ENCODE data around the gene RAB8B.

The RAB8B gene

DNA sequence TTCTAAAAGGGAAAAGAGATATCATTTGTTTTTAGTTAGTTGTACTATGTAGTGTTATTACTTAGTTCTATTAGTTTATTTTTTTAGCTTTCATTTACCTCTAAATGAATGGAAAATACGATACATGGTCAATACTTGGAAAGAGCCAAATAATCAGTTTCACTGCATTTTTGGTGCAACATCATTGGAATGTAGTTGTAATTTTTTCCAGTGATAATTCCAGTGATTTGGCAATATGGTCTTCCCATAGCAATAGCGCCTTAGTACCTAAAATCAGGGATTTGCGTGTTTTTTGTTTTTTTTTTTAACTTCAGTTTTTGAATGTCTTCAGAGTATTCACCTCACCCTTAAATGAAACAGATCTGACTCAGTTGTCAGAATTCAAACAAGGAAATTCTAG is 41.8 kb downstream of the RAB8B start:
- H3K27ac ChIP-seq (ENCODE audit: low read depth, low read length), result no peak overlapping the region; the same call in 1 of the 2 replicates
- no peaks in the 10 kb centered on the region for H3K27me3 ChIP-seq (ENCODE audit: low read length)
- no peaks in the 10 kb centered on the region for H3K9me3 ChIP-seq (ENCODE audit: insufficient read depth, low read length)
- H3K79me2 ChIP-seq (ENCODE audit: insufficient read depth, low read length), result peaks cover 64% of the 10 kb centered on the region
- no peaks in the 10 kb centered on the region for H4K20me1 ChIP-seq (ENCODE audit: low read depth, low read length)
- H3K9me2 ChIP-seq (replicated peaks; ENCODE audit: insufficient read depth, low read length), result no peaks in the 10 kb centered on the region
- peaks cover 6% of the 10 kb centered on the region; the same call in 1 of the 2 replicates for H3K36me3 ChIP-seq (ENCODE audit: low read length)
- H3K4me2 ChIP-seq (ENCODE audit: low read depth, low read length, poor library complexity, severe bottlenecking), result peak overlapping the region; percentile 1
- TF ChIP-seq CTCF (IDR thresholded peaks at IDR 0.05; ENCODE audit: insufficient read depth, low read length, poor library complexity, severe bottlenecking) (no peak), EZH2phosphoT487 (conservative IDR thresholded peaks at IDR 0.05; ENCODE audit: low read length) (no peak)
- peaks cover 8% of the 10 kb centered on the region for H3F3A ChIP-seq (ENCODE audit: insufficient read depth)
- H3K9ac ChIP-seq (ENCODE audit: low read length), result no peak overlapping the region
- H2AFZ ChIP-seq (ENCODE audit: low read depth, low read length, severe bottlenecking), result no peak overlapping the region
- no peak overlapping the region for H3K4me3 ChIP-seq (ENCODE audit: insufficient read depth, low read length, poor library complexity, severe bottlenecking)

GRCh38 chr15:63231706-63232105 is 42.3 kb downstream of the RAB8B start:
- no peaks in the 10 kb centered on the region for H3K9me3 ChIP-seq (ENCODE audit: insufficient read depth, low read length)
- no peaks in the 10 kb centered on the region for H3K27me3 ChIP-seq (ENCODE audit: low read length)
- no peaks in the 10 kb centered on the region for H3K9me2 ChIP-seq (replicated peaks; ENCODE audit: insufficient read depth, low read length)
- H3K4me2 ChIP-seq (ENCODE audit: low read depth, low read length, poor library complexity, severe bottlenecking), result peak overlapping the region; percentile 68
- TF ChIP-seq EZH2phosphoT487 (conservative IDR thresholded peaks at IDR 0.05; ENCODE audit: low read length), result no peak
- no peak for TF ChIP-seq CTCF (IDR thresholded peaks at IDR 0.05; ENCODE audit: insufficient read depth, low read length, poor library complexity, severe bottlenecking)
- H3F3A ChIP-seq (ENCODE audit: insufficient read depth), result peaks cover 8% of the 10 kb centered on the region
- H2AFZ ChIP-seq (ENCODE audit: low read depth, low read length, severe bottlenecking), result no peak overlapping the region
- H3K4me3 ChIP-seq (ENCODE audit: insufficient read depth, low read length, poor library complexity, severe bottlenecking), result peak overlapping the region; percentile 12
- peaks cover 6% of the 10 kb centered on the region; the same call in 1 of the 2 replicates for H3K36me3 ChIP-seq (ENCODE audit: low read length)
- no peak overlapping the region for H3K9ac ChIP-seq (ENCODE audit: low read length)
- H3K79me2 ChIP-seq (ENCODE audit: insufficient read depth, low read length), result peaks cover 68% of the 10 kb centered on the region
- peak overlapping the region; percentile 48 for H3K27ac ChIP-seq (ENCODE audit: low read depth, low read length)
- H4K20me1 ChIP-seq (ENCODE audit: low read depth, low read length), result no peaks in the 10 kb centered on the region

DNA sequence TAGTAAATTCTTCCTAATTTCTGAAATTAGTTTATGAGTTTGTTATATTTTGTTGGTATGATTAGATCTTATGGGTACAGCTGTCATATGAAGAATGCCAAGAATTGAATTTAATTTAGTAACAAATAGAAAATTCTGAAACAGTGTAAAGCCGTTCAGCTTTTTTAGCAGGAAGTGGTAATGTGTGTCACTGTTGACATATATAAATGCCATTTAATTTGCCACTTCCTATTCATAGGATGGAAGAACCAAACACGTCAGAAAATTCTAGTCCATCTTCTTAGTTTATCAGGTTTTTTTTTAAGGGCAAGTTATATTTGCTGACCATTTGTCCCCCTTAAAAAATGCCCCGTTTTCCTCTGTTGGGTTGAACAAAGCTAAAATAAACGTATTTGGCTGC is 43.0 kb downstream of the RAB8B start:
- no peak overlapping the region for H2AFZ ChIP-seq (ENCODE audit: low read depth, low read length, severe bottlenecking)
- H3K36me3 ChIP-seq (ENCODE audit: low read length), result peaks cover 6% of the 10 kb centered on the region; the same call in 1 of the 2 replicates
- H3K27me3 ChIP-seq (ENCODE audit: low read length), result no peaks in the 10 kb centered on the region
- no peaks in the 10 kb centered on the region for H3K9me2 ChIP-seq (replicated peaks; ENCODE audit: insufficient read depth, low read length)
- H3K9ac ChIP-seq (ENCODE audit: low read length), result no peak overlapping the region
- peak overlapping the region; percentile 12 for H3K4me3 ChIP-seq (ENCODE audit: insufficient read depth, low read length, poor library complexity, severe bottlenecking)
- no peaks in the 10 kb centered on the region for H4K20me1 ChIP-seq (ENCODE audit: low read depth, low read length)
- H3K27ac ChIP-seq (ENCODE audit: low read depth, low read length), result peak overlapping the region; percentile 48; the same call in 1 of the 2 replicates
- peak overlapping the region; percentile 68 for H3K4me2 ChIP-seq (ENCODE audit: low read depth, low read length, poor library complexity, severe bottlenecking)
- peaks cover 75% of the 10 kb centered on the region for H3K79me2 ChIP-seq (ENCODE audit: insufficient read depth, low read length)
- no peaks in the 10 kb centered on the region for H3K9me3 ChIP-seq (ENCODE audit: insufficient read depth, low read length)
- H3F3A ChIP-seq (ENCODE audit: insufficient read depth), result peaks cover 8% of the 10 kb centered on the region
- TF ChIP-seq CTCF (IDR thresholded peaks at IDR 0.05; ENCODE audit: insufficient read depth, low read length, poor library complexity, severe bottlenecking) (no peak), EZH2phosphoT487 (conservative IDR thresholded peaks at IDR 0.05; ENCODE audit: low read length) (no peak)
